22Rv1 (cell line): ENCODE measurements around the gene AOPEP.

Source experiments
- CTCF ChIP-seq: fragments of 450-650 bp; IDR thresholded peaks from 2 replicates; pipeline ENCODE4 v1.5.1; 2017; ENCODE audit warnings: mild to moderate bottlenecking
- ZFX ChIP-seq: fragments of 450-650 bp; IDR thresholded peaks from 2 replicates; pipeline ENCODE4 v1.6.1; 2017; ENCODE audit warnings: antibody characterized with exemption, borderline replicate concordance

GRCh38 chr9:94717761-94718160 is 8.7 kb upstream of the AOPEP start:
- TF ChIP-seq CTCF: no peak
- TF ChIP-seq ZFX: no peak
